Endothelial cell of umbilical vein (primary cell): ENCODE measurements around the gene SSTR3. TPM values are rescaled to one million over a fixed set of nuclear protein-coding genes. Genes with fewer than 3 reads are reported as not detected.

Source experiments
- BruUV-seq: library from RNA; stranded (reverse); fragments of 400-500 nt; replicated peaks from 2 replicates; lab custom pipeline; 2021; lab: Mats Ljungman, UMichigan
- CTCF ChIA-PET: fragments of 300-600, 350-600 bp; sonication (Branson Sonifier 250); formaldehyde crosslinking; loops from one replicate; lab custom pipeline; 2021; ENCODE audit warnings: antibody characterized with exemption, inconsistent platforms; lab: Charles Lee
- POLR2A ChIA-PET: fragments of 300-600, 350-600 bp; sonication (Branson Sonifier 250); formaldehyde crosslinking; loops from one replicate; lab custom pipeline; 2021; ENCODE audit warnings: antibody characterized with exemption, inconsistent platforms; lab: Charles Lee
- DNase-seq: peaks from one replicate; pipeline ENCODE4 v3.0.0-alpha.2; 2011; ENCODE audit warnings: low read depth, low spot score
- FAIRE-seq: peaks from 2 replicates; lab custom pipeline; 2011; peaks lifted over from hg19 to GRCh38; lab: Jason Lieb, UNC
- H2AFZ ChIP-seq: 2 replicates; pipeline ENCODE4 v1.6.0; 2012; ENCODE audit warnings: low read depth, low read length, control low read depth, inconsistent platforms
- H3K27ac ChIP-seq: 2 replicates; pipeline ENCODE4 v1.5.1; 2011; ENCODE audit warnings: low read depth, mild to moderate bottlenecking, control low read depth, low read length, moderate library complexity; ENCODE audit not compliant: insufficient read depth
- H3K27me3 ChIP-seq, 2 experiments: 2 replicates each; pipeline versions ENCODE4 v1.6.0 to v1.6.1; 2011; ENCODE audit warnings: low read length in 2 of 2, mixed read lengths in 1 of 2; ENCODE audit not compliant: control insufficient read depth in 2 of 2, insufficient read depth in 2 of 2
- H3K36me3 ChIP-seq, 2 experiments: 2 replicates in 1 of 2; 3 replicates in 1 of 2; pipeline ENCODE4 v1.5.1; 2011; ENCODE audit warnings: low read length in 2 of 2, mild to moderate bottlenecking in 1 of 2, moderate library complexity in 1 of 2; ENCODE audit not compliant: control insufficient read depth in 2 of 2, insufficient read depth in 2 of 2; ENCODE audit errors: extremely low read depth in 1 of 2
- H3K4me1 ChIP-seq: 3 replicates; pipeline ENCODE4 v1.5.1; 2011; ENCODE audit warnings: mild to moderate bottlenecking, low read length; ENCODE audit not compliant: control insufficient read depth, insufficient read depth; ENCODE audit errors: extremely low read depth
- H3K4me2 ChIP-seq: 2 replicates; pipeline ENCODE4 v1.6.1; 2011; ENCODE audit warnings: low read length, control low read depth, mixed read lengths; ENCODE audit not compliant: insufficient read depth
- H3K4me3 ChIP-seq, 3 experiments: fragments of 200-600 bp in 1 of 3; sonication (generic), shearing (Covaris generic) in 1 of 3; replicated peaks in 1 of 3; 2 replicates each; pipeline ENCODE4 v1.5.1; 2011 to 2016; ENCODE audit warnings: control low read depth in 3 of 3, low read length in 3 of 3, mild to moderate bottlenecking in 2 of 3, inconsistent platforms in 1 of 3, low read depth in 1 of 3, moderate library complexity in 1 of 3; ENCODE audit not compliant: insufficient read depth in 1 of 3
- H3K79me2 ChIP-seq: 2 replicates; pipeline ENCODE4 v1.6.0; 2012; ENCODE audit warnings: low read length, inconsistent platforms; ENCODE audit not compliant: control insufficient read depth, insufficient read depth
- H3K9ac ChIP-seq: replicated peaks from 2 replicates; pipeline ENCODE3; 2011; ENCODE audit warnings: low read length, control low read depth; ENCODE audit not compliant: insufficient read depth; ENCODE audit errors: extremely low read depth
- H3K9me1 ChIP-seq: replicated peaks from 3 replicates; pipeline ENCODE4 v1.6.0; 2011; ENCODE audit warnings: mild to moderate bottlenecking, low read length; ENCODE audit not compliant: control insufficient read depth, insufficient read depth; ENCODE audit errors: extremely low read depth
- H3K9me3 ChIP-seq: replicated peaks from 2 replicates; pipeline ENCODE4 v1.5.1; 2012; ENCODE audit warnings: low read length, inconsistent platforms; ENCODE audit not compliant: control insufficient read depth, insufficient read depth
- H4K20me1 ChIP-seq: replicated peaks from 2 replicates; pipeline ENCODE3; 2011; ENCODE audit warnings: mild to moderate bottlenecking, low read length; ENCODE audit not compliant: control insufficient read depth, insufficient read depth; ENCODE audit errors: extremely low read depth
- CTCF ChIP-seq, 2 donors: IDR thresholded peaks; 1 replicate in 1 of 2; 2 replicates in 1 of 2; pipeline ENCODE4 v1.5.1; 2011; ENCODE audit warnings: low read length in 2 of 2, mild to moderate bottlenecking in 2 of 2, moderate library complexity in 2 of 2, control low read depth in 1 of 2, inconsistent platforms in 1 of 2, low read depth in 1 of 2; ENCODE audit not compliant: insufficient read depth in 1 of 2; ENCODE audit errors: extremely low read depth in 1 of 2
- EZH2 ChIP-seq: IDR thresholded peaks from 2 replicates; pipeline ENCODE4 v1.6.1; 2012; ENCODE audit warnings: borderline replicate concordance, low read depth, mild to moderate bottlenecking, moderate library complexity, low read length, inconsistent platforms; ENCODE audit not compliant: severe bottlenecking
- FOS ChIP-seq: IDR thresholded peaks from 2 replicates; pipeline ENCODE4 v1.6.1; 2011; ENCODE audit warnings: mild to moderate bottlenecking, low read length, moderate library complexity, borderline replicate concordance; ENCODE audit not compliant: insufficient read depth
- GATA2 ChIP-seq: IDR thresholded peaks from 2 replicates; pipeline ENCODE4 v1.7.0; 2011; ENCODE audit warnings: low read depth, mild to moderate bottlenecking, moderate library complexity, mixed read lengths, low read length; ENCODE audit not compliant: insufficient read length, insufficient read depth
- JUN ChIP-seq: IDR thresholded peaks from 2 replicates; pipeline ENCODE4 v1.6.1; 2011; ENCODE audit warnings: borderline replicate concordance, low read depth; ENCODE audit not compliant: insufficient read length, insufficient read depth
- MYC ChIP-seq: IDR thresholded peaks from one replicate; pipeline ENCODE4 v1.6.1; 2011; ENCODE audit warnings: mild to moderate bottlenecking, low read depth, low read length
- POLR2A ChIP-seq: IDR thresholded peaks from 2 replicates; pipeline ENCODE4 v1.6.1; 2012; ENCODE audit warnings: low read depth, mild to moderate bottlenecking, control low read depth, low read length
- POLR2AphosphoS5 ChIP-seq: IDR thresholded peaks from 2 replicates; pipeline ENCODE4 v1.6.1; 2012; ENCODE audit warnings: low read depth, mild to moderate bottlenecking, control low read depth, low read length, moderate library complexity; ENCODE audit not compliant: insufficient read depth
- dilution Hi-C: fragments of 300-500 bp; cut with MboI; formaldehyde crosslinking; loops from one replicate; pipeline ENCODE4 v1.15.0; 2019; ENCODE audit warnings: low sequenced_read_pairs; ENCODE audit not compliant: extremely low pct_ligation_motif_present
- intact Hi-C: fragments of 100-400 bp; cut with micrococcal nuclease; formaldehyde crosslinking; loops from one replicate; pipeline ENCODE4 v1.10.0; 2022
- polyA plus RNA-seq, 4 experiments: library from polyadenylated mRNA; depleted of rRNA in 3 of 4; stranded (reverse) in 3 of 4; unstranded in 1 of 4; fragments of >200 nt; gene quantifications; 2 replicates each; pipeline versions ENCODE4 v1.2.1 to v1.2.3, GENCODE V29; 2011 to 2012; ENCODE audit warnings: missing spikeins in 1 of 4
- total RNA-seq: library from RNA; stranded (reverse); gene quantifications from 2 replicates; pipeline ENCODE4 v1.2.3, GENCODE V29; 2021
- TF ChIP-seq, protein P1 (sequence below): IDR thresholded peaks from 2 replicates; pipeline ENCODE4 v1.6.1; 2011; ENCODE audit not compliant: insufficient read depth, insufficient read length

SSTR3 gene
- total and polyA plus RNA-seq, 2 donors (not counting 3 experiments of a cell fraction or from before 2014, with no cell fraction given) = not detected

DNA sequence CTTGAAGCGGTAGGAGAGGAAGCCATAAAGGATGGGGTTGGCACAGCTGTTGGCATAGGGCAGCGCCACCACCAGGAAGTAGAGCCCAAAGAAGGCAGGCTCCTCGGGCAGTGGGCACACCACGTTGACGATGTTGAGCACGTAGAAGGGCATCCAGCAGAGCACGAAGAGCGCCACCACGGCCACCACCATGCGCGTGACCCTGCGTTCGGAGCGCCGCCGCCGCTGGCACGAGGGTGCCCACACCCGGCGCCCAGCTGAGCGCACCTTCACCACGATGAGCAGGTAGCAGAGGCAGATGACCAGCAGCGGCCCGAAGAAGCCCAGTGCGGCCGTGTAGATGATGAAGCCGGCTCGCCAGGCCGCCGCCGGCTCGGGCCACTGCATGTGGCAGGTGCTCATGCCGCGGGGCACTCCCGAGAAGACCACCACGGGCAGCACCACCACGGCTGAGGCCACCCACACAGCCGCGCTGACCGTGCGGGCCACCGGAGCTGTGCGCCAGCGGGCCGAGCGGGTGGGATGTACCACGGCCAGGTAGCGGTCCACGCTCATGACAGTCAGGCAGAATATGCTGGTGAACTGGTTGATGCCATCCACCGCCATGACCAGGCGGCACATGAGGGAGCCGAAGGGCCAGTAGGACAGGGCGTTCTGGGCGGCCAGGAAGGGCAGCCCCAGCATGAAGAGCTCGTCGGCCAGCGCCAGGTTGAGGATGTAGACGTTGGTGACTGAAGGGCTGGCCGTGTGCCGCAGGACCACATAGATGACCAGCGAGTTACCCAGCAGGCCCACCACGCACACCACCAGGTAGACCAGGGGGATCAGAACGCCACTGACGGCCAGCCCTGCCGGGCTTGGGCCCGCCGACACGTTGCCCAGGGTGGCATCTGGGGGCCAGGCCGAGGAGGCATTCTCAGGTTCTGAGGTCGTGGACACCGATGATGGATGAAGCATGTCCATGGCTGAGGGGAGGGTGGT lies 5.1 kb downstream of the SSTR3 start:
- Histone ChIP-seq H3K36me3 (no peaks in the 10 kb centered on the region), H3K9ac (no peak overlapping the region), H3K4me1 (no peaks in the 10 kb centered on the region), H2AFZ (no peak overlapping the region), H3K4me3 (no peak overlapping the region), H3K9me3 (no peaks in the 10 kb centered on the region), H3K4me2 (no peak overlapping the region), H3K27ac (no peak overlapping the region), H4K20me1 (no peaks in the 10 kb centered on the region), H3K9me1 (no peaks in the 10 kb centered on the region), H3K27me3 (no peaks in the 10 kb centered on the region), H3K79me2 (no peaks in the 10 kb centered on the region)
- BruUV-seq = no TSS peak
- CTCF ChIA-PET = interaction anchor here (1.3 kb wide), 1 partner anchor 161 kb away, joined by 4 read pairs; no protein-coding TSS in a partner anchor
- no peak for FAIRE-seq
- dilution Hi-C loops = no loop called here
- intact Hi-C loops = no loop called here
- POLR2A ChIA-PET = interaction anchor here (0.6 kb wide), 1 partner anchor 9 kb away, joined by 3 read pairs; no protein-coding TSS in a partner anchor
- TF ChIP-seq POLR2AphosphoS5 = no peak
- no peak for DNase-seq

DNA sequence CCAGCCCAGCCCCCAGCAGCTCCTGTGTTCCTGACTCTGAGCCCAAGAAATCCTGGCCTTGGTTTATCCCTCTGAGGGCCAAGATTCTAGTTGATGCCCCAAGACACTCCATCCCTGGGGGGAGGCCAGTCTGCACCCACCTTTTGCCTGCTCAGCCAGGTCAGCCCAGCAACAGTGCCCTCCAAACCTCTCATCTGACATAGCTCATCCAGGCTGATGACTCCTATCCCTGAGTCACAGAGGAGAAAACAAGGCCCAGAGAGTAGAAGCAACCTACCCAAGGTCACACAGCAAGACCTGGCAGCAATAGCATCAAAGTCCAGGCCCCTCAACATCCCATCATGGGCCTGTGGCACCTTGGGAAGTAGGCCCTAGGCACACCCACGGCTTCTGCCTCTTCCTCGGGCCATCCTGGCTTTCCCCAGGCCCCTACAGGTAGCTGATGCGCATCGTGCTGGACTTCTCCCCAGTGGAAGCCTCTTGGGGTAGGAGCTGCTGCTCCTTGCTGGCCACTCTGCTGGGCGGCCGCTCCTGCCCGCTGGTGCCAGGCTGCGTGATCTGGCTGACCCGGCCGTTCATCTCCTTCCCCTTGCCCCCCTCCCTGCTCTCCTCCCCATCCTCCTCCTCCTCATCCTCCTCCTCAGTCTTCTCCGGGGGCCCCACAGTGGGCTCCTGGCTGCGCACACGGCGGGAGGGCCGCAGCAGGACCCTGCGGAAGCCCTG lies 6.0 kb downstream of the SSTR3 start:
- no peaks in the 10 kb centered on the region for H3K9me1 ChIP-seq
- FAIRE-seq (no peak), DNase-seq (no peak)
- BruUV-seq = no TSS peak
- H2AFZ ChIP-seq = no peak overlapping the region
- POLR2A ChIA-PET = interaction anchor here (0.6 kb wide), 1 partner anchor 10 kb away, joined by 3 read pairs; no protein-coding TSS in a partner anchor
- H3K27me3 ChIP-seq = no peaks in the 10 kb centered on the region
- intact Hi-C loops (no loop called here), dilution Hi-C loops (no loop called here)
- H3K36me3 ChIP-seq = no peaks in the 10 kb centered on the region
- CTCF ChIA-PET = interaction anchor here (1.3 kb wide), 2 partner anchors 55 to 160 kb away, joined by 3 to 4 read pairs; no protein-coding TSS in a partner anchor
- no peak overlapping the region for H3K9ac ChIP-seq
- no peak for TF ChIP-seq POLR2AphosphoS5
- TF ChIP-seq CTCF (IDR thresholded peaks at IDR 0.05; ENCODE audit: extremely low read depth in 1 of 2, insufficient read depth in 1 of 2, low read depth in 1 of 2, low read length in 2 of 2) = no peak
- TF ChIP-seq MYC = no peak
- TF ChIP-seq, protein P1, sequence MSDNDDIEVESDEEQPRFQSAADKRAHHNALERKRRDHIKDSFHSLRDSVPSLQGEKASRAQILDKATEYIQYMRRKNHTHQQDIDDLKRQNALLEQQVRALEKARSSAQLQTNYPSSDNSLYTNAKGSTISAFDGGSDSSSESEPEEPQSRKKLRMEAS = no peak
- TF ChIP-seq FOS = no peak
- no peak for TF ChIP-seq POLR2A
- no peak for TF ChIP-seq JUN
- no peak for TF ChIP-seq GATA2
- no peak for TF ChIP-seq EZH2
- H3K4me3 ChIP-seq = no peak overlapping the region
- H3K9me3 ChIP-seq = no peaks in the 10 kb centered on the region
- H3K4me2 ChIP-seq = no peak overlapping the region
- H3K27ac ChIP-seq = no peak overlapping the region
- no peaks in the 10 kb centered on the region for H4K20me1 ChIP-seq
- no peaks in the 10 kb centered on the region for H3K79me2 ChIP-seq
- H3K4me1 ChIP-seq = no peaks in the 10 kb centered on the region
